Activated CD8-positive, alpha-beta T cell treated with anti-CD3 and anti-CD28 coated beads for 36 hours (primary cell): ENCODE measurements around the gene C19orf25. TPM values are rescaled to one million over a fixed set of nuclear protein-coding genes. Genes with fewer than 3 reads are reported as not detected.

Source experiments
- ATAC-seq: fragments of 200-7000 bp; cut with Tn5 transposase; one replicate; pipeline ENCODE4 v1.10.0; 2021; ENCODE audit warnings: mild to moderate bottlenecking, moderate library complexity
- CTCF ChIA-PET: fragments of 350-600 bp; sonication (Branson Sonifier 250); formaldehyde crosslinking; loops from one replicate; lab custom pipeline; 2021; ENCODE audit warnings: antibody characterized with exemption; lab: Charles Lee
- POLR2A ChIA-PET: fragments of 350-600 bp; sonication (Branson Sonifier 250); formaldehyde crosslinking; loops from one replicate; lab custom pipeline; 2021; ENCODE audit warnings: antibody characterized with exemption; lab: Charles Lee
- DNase-seq: peaks from one replicate; pipeline ENCODE4 v3.0.0-alpha.2; 2020
- H3K27ac Mint-ChIP-seq: one replicate; pipeline ENCODE4 v1.8.0; 2021; ENCODE audit warnings: mild to moderate bottlenecking, mixed read lengths
- H3K27me3 Mint-ChIP-seq: one replicate; pipeline ENCODE4 v1.8.0; 2021; ENCODE audit warnings: mixed read lengths
- H3K36me3 Mint-ChIP-seq: one replicate; pipeline ENCODE4 v1.8.0; 2021; ENCODE audit warnings: low read depth, mixed read lengths
- H3K4me1 Mint-ChIP-seq: one replicate; pipeline ENCODE4 v1.8.0; 2021; ENCODE audit warnings: low read depth, mixed read lengths
- H3K4me3 Mint-ChIP-seq: one replicate; pipeline ENCODE4 v1.8.0; 2021; ENCODE audit warnings: mild to moderate bottlenecking, moderate library complexity, mixed read lengths
- H3K9me3 Mint-ChIP-seq: one replicate; pipeline ENCODE4 v1.8.0; 2021; ENCODE audit warnings: mixed read lengths
- intact Hi-C: fragments of 100-400 bp; cut with micrococcal nuclease; formaldehyde crosslinking; loops from one replicate; pipeline ENCODE4 v1.10.0; 2022
- total RNA-seq, 2 experiments: library from RNA; stranded (reverse); gene quantifications; one replicate each; pipeline ENCODE4 v1.2.3, GENCODE V29; 2021
- TF ChIP-seq, protein P1 (sequence below): fragments of 200-600 bp; IDR thresholded peaks from one replicate; pipeline ENCODE4 v1.8.0; 2022; ENCODE audit warnings: antibody characterized with exemption, mild to moderate bottlenecking

Gene C19orf25
- total RNA-seq, 2 experiments from 2014 or later: 21.3 to 21.5 TPM

DNA sequence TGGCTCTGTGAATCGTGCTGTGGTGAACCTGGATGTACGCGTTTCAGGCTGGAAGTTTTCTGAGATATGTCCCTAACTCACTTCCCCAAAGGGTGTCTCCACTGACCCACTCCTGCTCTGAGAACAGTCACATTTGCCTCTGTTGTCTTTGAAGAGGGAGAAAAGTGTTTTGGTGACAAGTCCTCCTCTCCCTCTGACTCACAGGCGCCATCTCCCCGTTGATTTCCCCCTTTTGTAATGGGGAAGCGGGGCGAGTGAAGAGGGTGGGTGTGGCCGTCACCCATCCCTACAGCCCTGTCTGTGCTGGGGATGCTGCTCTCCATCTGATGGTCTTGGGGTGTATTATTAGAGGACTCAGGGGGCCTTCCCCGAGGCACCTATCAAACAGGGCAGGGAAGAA, 19.5 kb downstream of the C19orf25 start:
- ChIA-PET CTCF (no interaction called here), POLR2A (interaction anchor here (0.5 to 1.1 kb wide), 2 partner anchors 22 to 55 kb away, joined by 3 read pairs; no protein-coding TSS in a partner anchor)
- no peak for ATAC-seq
- intact Hi-C loops: no loop called here
- no peak for DNase-seq
- no peaks in the 10 kb centered on the region for H3K9me3 Mint-ChIP-seq
- peaks cover 11% of the 10 kb centered on the region for H3K4me1 Mint-ChIP-seq
- H3K27ac Mint-ChIP-seq: no peak overlapping the region
- no peak overlapping the region for H3K4me3 Mint-ChIP-seq
- peaks cover 25% of the 10 kb centered on the region for H3K27me3 Mint-ChIP-seq
- no peaks in the 10 kb centered on the region for H3K36me3 Mint-ChIP-seq
- TF ChIP-seq, protein P1, sequence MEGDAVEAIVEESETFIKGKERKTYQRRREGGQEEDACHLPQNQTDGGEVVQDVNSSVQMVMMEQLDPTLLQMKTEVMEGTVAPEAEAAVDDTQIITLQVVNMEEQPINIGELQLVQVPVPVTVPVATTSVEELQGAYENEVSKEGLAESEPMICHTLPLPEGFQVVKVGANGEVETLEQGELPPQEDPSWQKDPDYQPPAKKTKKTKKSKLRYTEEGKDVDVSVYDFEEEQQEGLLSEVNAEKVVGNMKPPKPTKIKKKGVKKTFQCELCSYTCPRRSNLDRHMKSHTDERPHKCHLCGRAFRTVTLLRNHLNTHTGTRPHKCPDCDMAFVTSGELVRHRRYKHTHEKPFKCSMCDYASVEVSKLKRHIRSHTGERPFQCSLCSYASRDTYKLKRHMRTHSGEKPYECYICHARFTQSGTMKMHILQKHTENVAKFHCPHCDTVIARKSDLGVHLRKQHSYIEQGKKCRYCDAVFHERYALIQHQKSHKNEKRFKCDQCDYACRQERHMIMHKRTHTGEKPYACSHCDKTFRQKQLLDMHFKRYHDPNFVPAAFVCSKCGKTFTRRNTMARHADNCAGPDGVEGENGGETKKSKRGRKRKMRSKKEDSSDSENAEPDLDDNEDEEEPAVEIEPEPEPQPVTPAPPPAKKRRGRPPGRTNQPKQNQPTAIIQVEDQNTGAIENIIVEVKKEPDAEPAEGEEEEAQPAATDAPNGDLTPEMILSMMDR: no peak

DNA sequence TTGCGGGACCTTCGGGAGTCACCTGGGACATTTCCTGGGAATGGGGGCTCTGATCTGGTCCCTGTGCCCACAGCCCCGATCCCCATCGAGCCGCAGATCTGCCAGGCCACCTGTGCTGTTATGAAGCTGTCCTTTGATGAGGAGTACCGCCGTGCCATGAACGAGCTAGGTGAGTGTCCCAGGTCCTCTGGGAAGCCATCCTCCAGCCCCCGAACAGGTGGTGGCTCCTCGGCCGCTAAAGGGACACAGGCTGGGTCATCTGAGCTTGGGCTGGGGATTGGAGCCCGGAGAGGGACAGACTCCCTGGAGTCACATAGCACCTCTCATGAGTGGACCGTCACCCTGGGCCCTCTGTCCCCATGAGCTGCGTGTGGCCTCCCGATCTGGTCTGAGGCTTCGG, 21.1 kb downstream of the C19orf25 start:
- Mint-ChIP-seq H3K9me3 (no peaks in the 10 kb centered on the region), H3K27ac (no peak overlapping the region), H3K36me3 (no peaks in the 10 kb centered on the region), H3K4me1 (peaks cover 13% of the 10 kb centered on the region), H3K4me3 (no peak overlapping the region), H3K27me3 (peaks cover 34% of the 10 kb centered on the region)
- ATAC-seq: no peak
- DNase-seq: no peak
- ChIA-PET CTCF (interaction anchor here (0.9 to 1.8 kb wide), 3 partner anchors 8 to 89 kb away, joined by 3 to 6 read pairs (median 5); no protein-coding TSS in a partner anchor), POLR2A (interaction anchor here (0.9 to 1.9 kb wide), 4 partner anchors 8 to 16 kb away, joined by 3 to 6 read pairs (median 4); no protein-coding TSS in a partner anchor)
- intact Hi-C loops: no loop called here
- TF ChIP-seq, protein P1: no peak

DNA sequence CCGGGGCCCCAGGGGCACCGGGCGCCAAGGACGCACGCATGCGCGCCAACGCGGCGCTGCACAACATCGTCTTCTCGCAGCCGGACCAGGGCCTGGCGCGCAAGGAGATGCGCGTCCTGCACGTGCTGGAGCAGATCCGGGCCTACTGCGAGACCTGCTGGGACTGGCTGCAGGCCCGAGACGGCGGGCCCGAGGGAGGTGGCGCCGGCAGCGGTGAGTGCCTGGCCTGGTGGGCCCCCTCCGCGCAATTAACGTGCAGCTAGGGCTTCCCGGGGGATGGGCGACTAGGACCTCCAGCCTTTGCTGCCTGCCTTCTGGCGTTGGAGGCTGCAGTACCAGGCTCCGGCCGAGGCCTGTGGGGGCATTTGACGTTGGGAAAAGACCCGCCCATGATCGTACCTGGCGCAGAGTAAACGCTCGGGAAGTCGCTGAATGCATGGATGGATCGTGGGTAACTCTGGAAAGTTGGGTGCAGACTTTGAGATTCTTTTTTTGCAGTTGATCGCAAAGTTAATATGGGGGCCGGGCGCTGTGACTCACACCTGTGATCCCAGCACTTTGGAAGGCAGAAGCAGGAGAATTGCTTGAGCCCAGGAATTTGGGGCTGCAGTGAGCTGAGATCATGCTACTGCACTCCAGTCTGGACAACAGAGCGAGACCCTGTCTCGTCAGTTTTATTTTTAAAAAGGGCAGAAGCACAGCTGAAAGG, 21.8 kb downstream of the C19orf25 start:
- intact Hi-C loops: no loop called here
- peaks cover 13% of the 10 kb centered on the region for H3K4me1 Mint-ChIP-seq
- H3K4me3 Mint-ChIP-seq: no peak overlapping the region
- ChIA-PET CTCF (interaction anchor here (0.7 to 1.8 kb wide), 4 partner anchors 9 to 89 kb away, joined by 3 to 6 read pairs (median 4); no protein-coding TSS in a partner anchor), POLR2A (interaction anchor here (0.9 to 1.9 kb wide), 4 partner anchors 9 to 16 kb away, joined by 3 to 6 read pairs (median 4); no protein-coding TSS in a partner anchor)
- no peaks in the 10 kb centered on the region for H3K9me3 Mint-ChIP-seq
- no peak overlapping the region for H3K27ac Mint-ChIP-seq
- H3K36me3 Mint-ChIP-seq: no peaks in the 10 kb centered on the region
- H3K27me3 Mint-ChIP-seq: peaks cover 40% of the 10 kb centered on the region
- TF ChIP-seq, protein P1: no peak
- no peak for ATAC-seq
- DNase-seq: no peak

DNA sequence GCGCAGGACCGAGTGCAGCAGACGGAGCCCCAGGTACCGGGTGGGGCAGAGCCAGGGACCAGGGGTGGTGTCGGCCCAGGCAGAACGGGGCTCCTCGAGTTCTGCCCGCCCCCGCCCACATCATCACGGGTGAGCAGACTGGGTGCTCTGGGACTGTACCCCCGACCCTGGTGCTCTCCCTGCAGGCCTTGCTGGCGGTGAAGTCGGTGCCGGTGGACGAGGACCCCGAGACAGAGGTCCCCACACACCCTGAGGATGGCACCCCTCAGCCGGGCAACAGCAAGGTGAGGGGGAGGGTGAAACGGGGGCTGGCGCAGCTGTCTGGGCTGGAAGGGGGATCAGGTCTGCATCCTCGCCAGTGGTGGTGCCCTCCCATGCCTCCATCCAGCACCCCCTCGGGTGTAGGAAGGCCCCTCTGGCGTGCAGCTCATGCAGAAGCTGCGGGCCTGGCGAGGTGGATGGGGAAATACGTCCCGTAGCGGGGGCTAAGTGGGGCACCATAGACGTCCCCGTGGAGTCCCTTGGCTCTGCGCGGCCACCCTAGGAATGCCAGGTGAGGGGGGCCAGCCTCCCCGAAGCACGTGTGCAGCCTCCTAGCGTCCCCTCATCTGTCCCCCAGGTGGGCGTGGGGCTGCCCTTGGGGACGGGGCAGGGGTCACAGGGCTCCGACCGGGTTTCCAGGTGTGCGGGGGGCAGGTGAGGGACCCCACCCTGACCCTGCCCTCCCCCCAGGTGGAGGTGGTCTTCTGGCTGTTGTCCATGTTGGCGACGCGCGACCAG, 22.7 kb downstream of the C19orf25 start:
- no peaks in the 10 kb centered on the region for H3K36me3 Mint-ChIP-seq
- no peak for ATAC-seq
- TF ChIP-seq, protein P1: no peak
- H3K27ac Mint-ChIP-seq: no peak overlapping the region
- DNase-seq: no peak
- intact Hi-C loops: no loop called here
- CTCF ChIA-PET: interaction anchor here (0.7 to 3.1 kb wide), 5 partner anchors 9 to 19 kb away, joined by 3 to 13 read pairs (median 3); no protein-coding TSS in a partner anchor
- H3K4me1 Mint-ChIP-seq: peaks cover 13% of the 10 kb centered on the region
- no peaks in the 10 kb centered on the region for H3K9me3 Mint-ChIP-seq
- POLR2A ChIA-PET: interaction anchor here (0.8 to 1.9 kb wide), 5 partner anchors 9 to 17 kb away, joined by 3 to 6 read pairs (median 3); no protein-coding TSS in a partner anchor
- H3K27me3 Mint-ChIP-seq: peaks cover 45% of the 10 kb centered on the region
- no peak overlapping the region for H3K4me3 Mint-ChIP-seq
